CD14-positive monocyte (primary cell): ENCODE results near the gene CTNND2. TPM values are rescaled to one million over a fixed set of nuclear protein-coding genes. Genes with fewer than 3 reads are reported as not detected.

ENCODE experiments used
- DNase-seq, 3 donors: peaks; one replicate each; pipeline ENCODE4 v3.0.0-alpha.2; 2011 to 2022
- H2AFZ ChIP-seq: 2 replicates; pipeline ENCODE4 v1.6.0; 2012; ENCODE audit warnings: mild to moderate bottlenecking, low read depth, low read length, inconsistent platforms; ENCODE audit not compliant: insufficient read depth, poor library complexity, severe bottlenecking
- H3K27ac ChIP-seq, 2 donors: 1 replicate in 1 of 2; 2 replicates in 1 of 2; pipeline ENCODE4 v1.5.1; 2012 to 2013; ENCODE audit warnings: low read length in 2 of 2, control low read depth in 1 of 2, inconsistent platforms in 1 of 2, low read depth in 1 of 2, mild to moderate bottlenecking in 1 of 2
- H3K27me3 ChIP-seq, 2 donors: one replicate each; pipeline versions ENCODE4 v1.6.0 to v1.6.1; 2011 to 2013; ENCODE audit warnings: low read length in 2 of 2; ENCODE audit not compliant: control insufficient read depth in 2 of 2, insufficient read depth in 2 of 2
- H3K36me3 ChIP-seq, 2 donors: replicated peaks in 1 of 2; 1 replicate in 1 of 2; 2 replicates in 1 of 2; pipeline versions ENCODE4 v1.5.1 to v1.6.1; 2012 to 2013; ENCODE audit warnings: low read length in 2 of 2, control low read depth in 1 of 2, inconsistent platforms in 1 of 2, mild to moderate bottlenecking in 1 of 2; ENCODE audit not compliant: insufficient read depth in 2 of 2, control insufficient read depth in 1 of 2
- H3K4me1 ChIP-seq, 2 donors: 1 replicate in 1 of 2; 2 replicates in 1 of 2; pipeline versions ENCODE4 v1.5.1 to v1.6.1; 2012 to 2013; ENCODE audit warnings: low read length in 2 of 2, control low read depth in 1 of 2, inconsistent platforms in 1 of 2, mild to moderate bottlenecking in 1 of 2, moderate library complexity in 1 of 2; ENCODE audit not compliant: insufficient read depth in 2 of 2, control insufficient read depth in 1 of 2
- H3K4me2 ChIP-seq: replicated peaks from 2 replicates; pipeline ENCODE3; 2012; ENCODE audit warnings: low read length, moderate library complexity, mild to moderate bottlenecking; ENCODE audit not compliant: poor library complexity, severe bottlenecking; ENCODE audit errors: extremely low read depth
- H3K4me3 ChIP-seq, 3 experiments: fragments of 200-600 bp in 1 of 3; sonication (generic) in 1 of 3; replicated peaks in 1 of 3; 1 replicate in 2 of 3; 2 replicates in 1 of 3; pipeline ENCODE4 v1.5.1; 2011 to 2013; ENCODE audit warnings: low read length in 3 of 3, mild to moderate bottlenecking in 3 of 3, control low read depth in 2 of 3, low read depth in 2 of 3, inconsistent platforms in 1 of 3, moderate library complexity in 1 of 3
- H3K79me2 ChIP-seq: 2 replicates; pipeline ENCODE4 v1.6.0; 2012; ENCODE audit warnings: mild to moderate bottlenecking, control low read depth, inconsistent platforms, low read length, moderate library complexity; ENCODE audit not compliant: insufficient read depth
- H3K9ac ChIP-seq: 2 replicates; pipeline ENCODE4 v1.6.0; 2017; ENCODE audit warnings: low read length, mild to moderate bottlenecking; ENCODE audit not compliant: insufficient read depth, poor library complexity, severe bottlenecking
- H3K9me3 ChIP-seq, 2 donors: replicated peaks in 1 of 2; 1 replicate in 1 of 2; 2 replicates in 1 of 2; pipeline versions ENCODE4 v1.5.1 to v1.6.1; 2012 to 2013; ENCODE audit warnings: low read length in 2 of 2, control low read depth in 1 of 2; ENCODE audit not compliant: control insufficient read depth in 1 of 2, insufficient read depth in 1 of 2
- H4K20me1 ChIP-seq: 2 replicates; pipeline ENCODE4 v1.6.0; 2012; ENCODE audit warnings: mild to moderate bottlenecking, low read length, control low read depth, moderate library complexity; ENCODE audit not compliant: insufficient read depth
- H3K27ac Mint-ChIP-seq, 7 donors: one replicate each; pipeline ENCODE4 v1.8.0; 2020; ENCODE audit warnings: mild to moderate bottlenecking in 7 of 7, mixed read lengths in 7 of 7, moderate library complexity in 6 of 7, inconsistent platforms in 2 of 7
- H3K27me3 Mint-ChIP-seq, 3 donors: one replicate each; pipeline ENCODE4 v1.8.0; 2021 to 2022; ENCODE audit warnings: low read depth in 3 of 3, mild to moderate bottlenecking in 3 of 3, mixed read lengths in 3 of 3, moderate library complexity in 3 of 3, inconsistent platforms in 1 of 3
- H3K36me3 Mint-ChIP-seq, 2 donors: one replicate each; pipeline ENCODE4 v1.8.0; 2020; ENCODE audit warnings: mixed read lengths in 2 of 2, inconsistent platforms in 1 of 2, mild to moderate bottlenecking in 1 of 2
- H3K4me1 Mint-ChIP-seq: one replicate; pipeline ENCODE4 v1.8.0; 2020; ENCODE audit warnings: mild to moderate bottlenecking, mixed read lengths
- H3K4me3 Mint-ChIP-seq, 2 donors: one replicate each; pipeline ENCODE4 v1.8.0; 2020; ENCODE audit warnings: mild to moderate bottlenecking in 2 of 2, mixed read lengths in 2 of 2, moderate library complexity in 1 of 2
- H3K9me3 Mint-ChIP-seq, 7 donors: one replicate each; pipeline ENCODE4 v1.8.0; 2020 to 2022; ENCODE audit warnings: mixed read lengths in 7 of 7, mild to moderate bottlenecking in 6 of 7, moderate library complexity in 6 of 7, inconsistent platforms in 2 of 7
- CTCF ChIP-seq: fragments of 200-600 bp; IDR thresholded peaks from one replicate; pipeline ENCODE4 v1.8.0; 2022; ENCODE audit warnings: antibody characterized with exemption, mild to moderate bottlenecking
- WGBS: methylation state at CpG from one replicate; pipeline ENCODE4 v1.1.5; 2013; ENCODE audit warnings: missing lambda C conversion rate; ENCODE audit not compliant: insufficient coverage; 5-methylcytosine and 5-hydroxymethylcytosine counted together
- intact Hi-C, 2 donors: fragments of 100-400 bp; cut with micrococcal nuclease; formaldehyde crosslinking; loops; one replicate each; pipeline versions ENCODE4 v1.15.0 to v1.15.1; 2023
- polyA plus RNA-seq, 3 donors: library from polyadenylated mRNA; depleted of rRNA in 1 of 3; unstranded in 2 of 3; stranded (reverse) in 1 of 3; fragments of 300-500 nt in 2 of 3; fragments of >200 nt in 1 of 3; fragmentation: Illumina TruSeq in 2 of 3; gene quantifications; 1 replicate in 2 of 3; 2 replicates in 1 of 3; pipeline ENCODE4 v1.2.3, GENCODE V29; 2012 to 2021

The CTNND2 gene
- polyA plus RNA-seq, 3 donors = not detected

GRCh38 chr5:11928909-11929308, 24.7 kb upstream of the CTNND2 start:
- H3K4me1 Mint-ChIP-seq = no peaks in the 10 kb centered on the region

GRCh38 chr5:11925701-11926100, 21.5 kb upstream of the CTNND2 start:
- Histone ChIP-seq H3K4me2 (no peak overlapping the region), H3K27me3 (no peaks in the 10 kb centered on the region), H3K4me3 (no peak overlapping the region), H3K9ac (no peak overlapping the region), H3K4me1 (no peaks in the 10 kb centered on the region), H3K36me3 (no peaks in the 10 kb centered on the region), H4K20me1 (no peaks in the 10 kb centered on the region), H2AFZ (no peak overlapping the region), H3K27ac (no peak overlapping the region), H3K79me2 (no peaks in the 10 kb centered on the region), H3K9me3 (peaks cover 5 to 9% of the 10 kb centered on the region in 2 donors)
- DNase-seq = no peak
- H3K27ac Mint-ChIP-seq = no peak overlapping the region
- no peak overlapping the region for H3K4me3 Mint-ChIP-seq
- no peaks in the 10 kb centered on the region for H3K36me3 Mint-ChIP-seq
- no CpG with 5 or more reads among the region's 1 CpG for WGBS
- intact Hi-C loops = no loop called here
- TF ChIP-seq CTCF = no peak
- no peaks in the 10 kb centered on the region for H3K27me3 Mint-ChIP-seq
- peaks cover 8 to 12% (median 10%) of the 10 kb centered on the region in 7 donors for H3K9me3 Mint-ChIP-seq
- H3K4me1 Mint-ChIP-seq = no peaks in the 10 kb centered on the region

More at GRCh38 chr5:11928909-11929308, 24.7 kb upstream of the CTNND2 start:
- intact Hi-C loops = no loop called here
- Mint-ChIP-seq H3K36me3 (no peaks in the 10 kb centered on the region), H3K4me3 (no peak overlapping the region), H3K27ac (no peak overlapping the region), H3K9me3 (peaks cover 3 to 17% (median 7%) of the 10 kb centered on the region in 7 donors), H3K27me3 (no peaks in the 10 kb centered on the region)
- Histone ChIP-seq H3K9ac (no peak overlapping the region), H3K27me3 (no peaks in the 10 kb centered on the region), H3K36me3 (no peaks in the 10 kb centered on the region), H3K4me3 (no peak overlapping the region), H3K27ac (no peak overlapping the region), H3K9me3 (peaks cover 4 to 9% of the 10 kb centered on the region in 2 donors), H3K79me2 (no peaks in the 10 kb centered on the region), H3K4me1 (no peaks in the 10 kb centered on the region), H2AFZ (no peak overlapping the region), H3K4me2 (no peak overlapping the region), H4K20me1 (no peaks in the 10 kb centered on the region)
- DNase-seq = no peak
- 90% methylated on average over 2 of the region's 4 CpGs for WGBS
- no peak for TF ChIP-seq CTCF
